HepG2 (cell line): ENCODE measurements around the gene DNAI2. TPM values are rescaled to one million over a fixed set of nuclear protein-coding genes. Genes with fewer than 3 reads are reported as not detected.

ENCODE experiments used
- ATAC-seq: fragments of 200-7000 bp; cut with Tn5 transposase; 3 replicates; pipeline ENCODE4 v1.9.1; 2020; ENCODE audit warnings: mild to moderate bottlenecking, moderate library complexity
- BruUV-seq: library from RNA; stranded (reverse); fragments of 400-500 nt; replicated peaks from 2 replicates; lab custom pipeline; 2021; lab: Mats Ljungman, UMichigan
- CTCF ChIA-PET: fragments of 300-600 bp; formaldehyde crosslinking; extraction: SDS; loops from one replicate; lab custom pipeline; 2021; ENCODE audit warnings: low total read pairs, inconsistent platforms, low intra/inter-chr PET ratio; lab: Yijun Ruan, JAX
- POLR2A ChIA-PET: fragments of 350-600 bp; sonication (Branson Sonifier 250); formaldehyde crosslinking; loops from one replicate; lab custom pipeline; 2020; ENCODE audit warnings: antibody characterized with exemption, inconsistent platforms; lab: Yijun Ruan, JAX
- DNase-seq: peaks from one replicate; pipeline ENCODE4 v3.0.0-alpha.2; 2015; ENCODE audit warnings: low spot score
- FAIRE-seq: peaks from 3 replicates; lab custom pipeline; 2011; peaks lifted over from hg19 to GRCh38; lab: Jason Lieb, UNC
- H2AFZ ChIP-seq: one replicate; pipeline ENCODE4 v1.6.1; 2011; ENCODE audit warnings: low read length, inconsistent platforms
- H3K27ac ChIP-seq: fragments of 300-600 bp; 3 replicates; pipeline ENCODE4 v1.8.0; 2011; ENCODE audit warnings: mixed run types, mild to moderate bottlenecking, mixed read lengths, low read length, inconsistent platforms; ENCODE audit not compliant: insufficient read depth; ENCODE audit errors: extremely low read length
- H3K27me3 ChIP-seq, 2 experiments: fragments of 200-600 bp in 1 of 2; 2 replicates in 1 of 2; 3 replicates in 1 of 2; pipeline versions ENCODE4 v1.6.0 to v1.8.0; 2011; ENCODE audit warnings: low read length in 2 of 2, mild to moderate bottlenecking in 2 of 2, moderate library complexity in 2 of 2, inconsistent platforms in 1 of 2; ENCODE audit not compliant: insufficient read depth in 2 of 2, control insufficient read depth in 1 of 2
- H3K36me3 ChIP-seq, 2 experiments: fragments of 200-600 bp in 1 of 2; replicated peaks in 1 of 2; 2 replicates in 1 of 2; 3 replicates in 1 of 2; pipeline versions ENCODE4 v1.5.1 to v1.8.0; 2011; ENCODE audit warnings: low read length in 2 of 2, inconsistent platforms in 1 of 2; ENCODE audit not compliant: insufficient read depth in 2 of 2, control insufficient read depth in 1 of 2
- H3K4me1 ChIP-seq: 2 replicates; pipeline ENCODE4 v1.5.1; 2012; ENCODE audit warnings: low read length, inconsistent platforms; ENCODE audit not compliant: insufficient read depth
- H3K4me2 ChIP-seq: 2 replicates; pipeline ENCODE4 v1.6.0; 2011; ENCODE audit warnings: low read depth, low read length, inconsistent platforms
- H3K4me3 ChIP-seq, 3 experiments: fragments of 200-600 bp in 1 of 3; sonication (generic), shearing (Covaris generic) in 1 of 3; replicated peaks in 1 of 3; 2 replicates each; pipeline ENCODE4 v1.5.1; 2011 to 2016; ENCODE audit warnings: low read length in 3 of 3, inconsistent platforms in 2 of 3, low read depth in 2 of 3, mild to moderate bottlenecking in 2 of 3, control low read depth in 1 of 3, mixed read lengths in 1 of 3; ENCODE audit not compliant: insufficient read depth in 1 of 3
- H3K79me2 ChIP-seq: one replicate; pipeline ENCODE4 v1.6.1; 2011; ENCODE audit warnings: low read length, inconsistent platforms; ENCODE audit not compliant: insufficient read depth
- H3K9ac ChIP-seq: 2 replicates; pipeline ENCODE4 v1.6.0; 2011; ENCODE audit warnings: mild to moderate bottlenecking, low read depth, low read length, inconsistent platforms; ENCODE audit not compliant: insufficient read depth
- H3K9me3 ChIP-seq: 2 replicates; pipeline ENCODE4 v1.5.1; 2012; ENCODE audit warnings: mild to moderate bottlenecking, low read length
- H4K20me1 ChIP-seq: 2 replicates; pipeline ENCODE4 v1.6.0; 2011; ENCODE audit warnings: inconsistent platforms, mild to moderate bottlenecking, low read length, moderate library complexity; ENCODE audit not compliant: insufficient read depth
- FOXP4 ChIP-seq: sonication (generic); formaldehyde crosslinking; IDR thresholded peaks from 2 replicates; pipeline ENCODE4 v1.4.0; 2020; ENCODE audit warnings: missing genetic modification reagents
- KLF6 ChIP-seq: IDR thresholded peaks from 2 replicates; pipeline ENCODE4 v1.8.0; 2016; ENCODE audit warnings: missing biosample characterization, missing genetic modification reagents
- NR2F1 ChIP-seq, 2 experiments: fragments of 450-650 bp in 1 of 2; formaldehyde crosslinking in 1 of 2; IDR thresholded peaks; 2 replicates each; pipeline versions ENCODE4 v1.5.0 to v1.6.1; 2016 to 2020; ENCODE audit warnings: mild to moderate bottlenecking in 1 of 2, missing compliant biosample characterization in 1 of 2, missing genetic modification reagents in 1 of 2, moderate library complexity in 1 of 2
- SRSF4 ChIP-seq: fragments of 200-400 bp; formaldehyde crosslinking; IDR thresholded peaks from one replicate; pipeline ENCODE4 v1.6.1; 2018; ENCODE audit warnings: mild to moderate bottlenecking, low read depth, low read length, moderate library complexity; ENCODE audit not compliant: poor library complexity, severe bottlenecking
- ZFP62 ChIP-seq: sonication (generic); formaldehyde crosslinking; IDR thresholded peaks from 2 replicates; pipeline ENCODE4 v1.4.0; 2020; ENCODE audit warnings: missing genetic modification reagents
- ZFY ChIP-seq: sonication (generic); formaldehyde crosslinking; IDR thresholded peaks from 2 replicates; pipeline ENCODE4 v1.4.0; 2020; ENCODE audit warnings: missing genetic modification reagents
- ZNF432 ChIP-seq: sonication (generic); formaldehyde crosslinking; IDR thresholded peaks from 2 replicates; pipeline ENCODE4 v1.5.0; 2020; ENCODE audit warnings: missing genetic modification reagents, mild to moderate bottlenecking, borderline replicate concordance
- WGBS: methylation state at CpG from one replicate; pipeline ENCODE4 v1.1.6; 2017; ENCODE audit warnings: low lambda C conversion rate; 5-methylcytosine and 5-hydroxymethylcytosine counted together
- in situ Hi-C: cut with HindIII; loops from 2 replicates; pipeline ENCODE4 v1.10.0; 2017; ENCODE audit warnings: low pct_unique_long_range_greater_than_20kb; ENCODE audit not compliant: extremely low pct_ligation_motif_present
- intact Hi-C: fragments of 100-400 bp; cut with micrococcal nuclease; formaldehyde crosslinking; loops from one replicate; pipeline ENCODE4 v1.10.0; 2022; ENCODE audit not compliant: unreplicated experiment
- polyA plus RNA-seq, 8 experiments: library from polyadenylated mRNA; depleted of rRNA in 3 of 8; stranded (reverse) in 7 of 8; unstranded in 1 of 8; fragments of >200 nt; fragmentation: Illumina TruSeq in 4 of 8; extraction: Trizol in 4 of 8; gene quantifications; 2 replicates each; pipeline versions ENCODE4 v1.2.1 to v1.2.3, GENCODE V29; 2011 to 2016; ENCODE audit warnings: low read depth in 4 of 8, missing spikeins in 1 of 8, mixed read lengths in 1 of 8; ENCODE audit not compliant: insufficient read depth in 1 of 8
- total RNA-seq, 5 experiments: library from RNA; depleted of rRNA; stranded (reverse); fragments of >200 nt; fragmentation: Illumina TruSeq; extraction: Trizol; gene quantifications; 2 replicates each; pipeline ENCODE4 v1.2.3, GENCODE V29; 2016; ENCODE audit warnings: low read depth in 1 of 5
- TF ChIP-seq, protein P1 (sequence below): sonication (generic); formaldehyde crosslinking; IDR thresholded peaks from 2 replicates; pipeline ENCODE4 v1.8.1; 2023; ENCODE audit warnings: mild to moderate bottlenecking, inconsistent platforms, moderate library complexity, missing genetic modification reagents, borderline replicate concordance

Gene DNAI2
- total and polyA plus RNA-seq, 2 of the 13 experiments (the other 11 are each of a cell fraction or from before 2014, with no cell fraction given): not detected

DNA sequence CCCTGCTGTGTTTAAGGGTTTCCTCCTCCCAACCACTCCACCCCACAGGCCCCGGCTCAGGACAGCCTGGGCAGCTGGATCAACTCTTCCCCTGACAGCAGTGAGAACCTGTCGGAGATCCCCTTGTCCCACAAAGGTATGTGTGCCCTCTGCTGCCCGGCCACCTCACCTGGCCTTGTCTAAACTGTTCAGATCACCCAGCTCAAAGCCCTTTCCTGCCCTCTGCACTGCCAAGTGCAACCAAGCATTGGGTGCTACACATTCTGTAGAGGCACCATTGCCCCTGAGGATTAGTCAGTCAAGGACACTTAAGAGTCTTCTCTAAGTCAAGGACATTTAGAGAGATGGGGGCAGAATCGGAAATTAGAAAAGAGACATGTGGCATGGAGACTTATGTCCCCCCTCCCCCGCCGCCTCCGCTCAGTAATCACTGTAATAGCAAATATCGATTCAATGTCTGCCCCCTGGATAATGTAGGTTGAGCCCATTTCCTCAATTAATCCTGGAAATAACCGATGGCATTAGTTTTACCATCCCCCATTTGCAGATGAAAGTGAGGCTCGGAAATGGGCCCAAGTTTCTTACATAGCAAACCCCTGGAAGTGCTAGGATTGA is 79.5 kb downstream of the DNAI2 start:
- ChIA-PET POLR2A (no interaction called here), CTCF (interaction anchor here (1.5 to 1.8 kb wide), 3 partner anchors 52 to 180 kb away, joined by 7 to 9 read pairs (median 9); no protein-coding TSS in a partner anchor)
- FAIRE-seq (no peak), DNase-seq (no peak), ATAC-seq (no peak)
- Histone ChIP-seq H3K4me1 (no peaks in the 10 kb centered on the region), H3K27me3 (peaks cover 22 to 90% of the 10 kb centered on the region in 2 experiments; a peak in 4 of 5 replicates), H3K79me2 (no peaks in the 10 kb centered on the region), H3K4me3 (no peak overlapping the region), H3K9me3 (no peaks in the 10 kb centered on the region), H4K20me1 (peaks cover 3% of the 10 kb centered on the region; the same call in 1 of the 2 replicates), H3K9ac (no peak overlapping the region), H3K36me3 (no peaks in the 10 kb centered on the region), H2AFZ (no peak overlapping the region), H3K27ac (no peak overlapping the region), H3K4me2 (no peak overlapping the region)
- WGBS: 43% methylated on average over 9 of the region's 10 CpGs
- intact Hi-C loops: loop anchor here (1.0 kb wide), 1 partner anchor 52 kb away; no protein-coding TSS in a partner anchor
- TF ChIP-seq ZFY (CRISPR knock-in tag) (no peak), FOXP4 (CRISPR knock-in tag) (no peak), SRSF4 (no peak), ZNF432 (CRISPR knock-in tag) (no peak), KLF6 (CRISPR knock-in tag) (no peak), ZFP62 (CRISPR knock-in tag) (no peak), NR2F1 (CRISPR knock-in tag; IDR thresholded peaks at IDR 0.05) (no peak)
- TF ChIP-seq, protein P1, sequence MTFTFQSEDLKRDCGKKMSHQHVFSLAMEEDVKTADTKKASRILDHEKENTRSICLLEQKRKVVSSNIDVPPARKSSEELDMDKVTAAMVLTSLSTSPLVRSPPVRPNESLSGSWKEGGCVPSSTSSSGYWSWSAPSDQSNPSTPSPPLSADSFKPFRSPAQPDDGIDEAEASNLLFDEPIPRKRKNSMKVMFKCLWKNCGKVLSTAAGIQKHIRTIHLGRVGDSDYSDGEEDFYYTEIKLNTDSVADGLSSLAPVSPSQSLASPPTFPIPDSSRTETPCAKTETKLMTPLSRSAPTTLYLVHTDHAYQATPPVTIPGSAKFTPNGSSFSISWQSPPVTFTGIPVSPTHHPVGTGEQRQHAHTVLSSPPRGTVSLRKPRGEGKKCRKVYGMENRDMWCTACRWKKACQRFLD (CRISPR knock-in tag): no peak
- in situ Hi-C loops: loop anchor here (5.0 kb wide), 1 partner anchor 51 kb away; no protein-coding TSS in a partner anchor
- BruUV-seq: no TSS peak
